Measurements from ENCODE around the gene LPP.

DNA sequence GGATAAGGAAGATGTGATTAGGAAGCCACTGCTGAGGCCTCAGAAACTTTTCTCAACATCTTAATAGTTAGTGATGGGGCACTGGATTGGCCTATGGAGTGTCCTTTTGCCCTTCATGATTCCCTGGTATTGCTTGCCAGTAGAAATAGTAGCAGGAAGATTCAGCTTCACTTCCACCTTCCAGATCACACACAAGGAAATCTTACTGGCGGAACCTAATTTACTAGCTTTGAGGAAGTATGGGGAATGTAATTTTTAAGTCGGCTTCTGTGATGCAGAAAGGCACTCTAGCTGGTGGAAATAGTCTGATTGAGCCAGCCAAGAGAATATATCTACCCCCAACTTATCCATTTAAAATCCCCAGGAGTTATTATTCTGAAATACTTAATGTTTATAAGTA, 46.5 kb downstream of the LPP start:
- TF ChIP-seq, protein P1, sequence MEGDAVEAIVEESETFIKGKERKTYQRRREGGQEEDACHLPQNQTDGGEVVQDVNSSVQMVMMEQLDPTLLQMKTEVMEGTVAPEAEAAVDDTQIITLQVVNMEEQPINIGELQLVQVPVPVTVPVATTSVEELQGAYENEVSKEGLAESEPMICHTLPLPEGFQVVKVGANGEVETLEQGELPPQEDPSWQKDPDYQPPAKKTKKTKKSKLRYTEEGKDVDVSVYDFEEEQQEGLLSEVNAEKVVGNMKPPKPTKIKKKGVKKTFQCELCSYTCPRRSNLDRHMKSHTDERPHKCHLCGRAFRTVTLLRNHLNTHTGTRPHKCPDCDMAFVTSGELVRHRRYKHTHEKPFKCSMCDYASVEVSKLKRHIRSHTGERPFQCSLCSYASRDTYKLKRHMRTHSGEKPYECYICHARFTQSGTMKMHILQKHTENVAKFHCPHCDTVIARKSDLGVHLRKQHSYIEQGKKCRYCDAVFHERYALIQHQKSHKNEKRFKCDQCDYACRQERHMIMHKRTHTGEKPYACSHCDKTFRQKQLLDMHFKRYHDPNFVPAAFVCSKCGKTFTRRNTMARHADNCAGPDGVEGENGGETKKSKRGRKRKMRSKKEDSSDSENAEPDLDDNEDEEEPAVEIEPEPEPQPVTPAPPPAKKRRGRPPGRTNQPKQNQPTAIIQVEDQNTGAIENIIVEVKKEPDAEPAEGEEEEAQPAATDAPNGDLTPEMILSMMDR (IDR thresholded peaks at IDR 0.05; ENCODE audit: insufficient read depth, low read length), result no peak
- no peak for TF ChIP-seq POLR2AphosphoS5 (IDR thresholded peaks at IDR 0.05; ENCODE audit: low read depth)
- TF ChIP-seq, protein P2, sequence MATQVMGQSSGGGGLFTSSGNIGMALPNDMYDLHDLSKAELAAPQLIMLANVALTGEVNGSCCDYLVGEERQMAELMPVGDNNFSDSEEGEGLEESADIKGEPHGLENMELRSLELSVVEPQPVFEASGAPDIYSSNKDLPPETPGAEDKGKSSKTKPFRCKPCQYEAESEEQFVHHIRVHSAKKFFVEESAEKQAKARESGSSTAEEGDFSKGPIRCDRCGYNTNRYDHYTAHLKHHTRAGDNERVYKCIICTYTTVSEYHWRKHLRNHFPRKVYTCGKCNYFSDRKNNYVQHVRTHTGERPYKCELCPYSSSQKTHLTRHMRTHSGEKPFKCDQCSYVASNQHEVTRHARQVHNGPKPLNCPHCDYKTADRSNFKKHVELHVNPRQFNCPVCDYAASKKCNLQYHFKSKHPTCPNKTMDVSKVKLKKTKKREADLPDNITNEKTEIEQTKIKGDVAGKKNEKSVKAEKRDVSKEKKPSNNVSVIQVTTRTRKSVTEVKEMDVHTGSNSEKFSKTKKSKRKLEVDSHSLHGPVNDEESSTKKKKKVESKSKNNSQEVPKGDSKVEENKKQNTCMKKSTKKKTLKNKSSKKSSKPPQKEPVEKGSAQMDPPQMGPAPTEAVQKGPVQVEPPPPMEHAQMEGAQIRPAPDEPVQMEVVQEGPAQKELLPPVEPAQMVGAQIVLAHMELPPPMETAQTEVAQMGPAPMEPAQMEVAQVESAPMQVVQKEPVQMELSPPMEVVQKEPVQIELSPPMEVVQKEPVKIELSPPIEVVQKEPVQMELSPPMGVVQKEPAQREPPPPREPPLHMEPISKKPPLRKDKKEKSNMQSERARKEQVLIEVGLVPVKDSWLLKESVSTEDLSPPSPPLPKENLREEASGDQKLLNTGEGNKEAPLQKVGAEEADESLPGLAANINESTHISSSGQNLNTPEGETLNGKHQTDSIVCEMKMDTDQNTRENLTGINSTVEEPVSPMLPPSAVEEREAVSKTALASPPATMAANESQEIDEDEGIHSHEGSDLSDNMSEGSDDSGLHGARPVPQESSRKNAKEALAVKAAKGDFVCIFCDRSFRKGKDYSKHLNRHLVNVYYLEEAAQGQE (IDR thresholded peaks at IDR 0.05; ENCODE audit: insufficient replicate concordance, low read depth), result no peak
